Measurements from ENCODE around the gene ACSF2. TPM values are rescaled to one million over a fixed set of nuclear protein-coding genes. Genes with fewer than 3 reads are reported as not detected.

The ACSF2 gene
- polyA plus RNA-seq, 1 experiment = 52.1 TPM

- Histone ChIP-seq H3K9me3 (ENCODE audit: control insufficient read depth, insufficient read depth, low read length) (no peaks in the 10 kb centered on the region), H3K4me3 (ENCODE audit: low read depth, low read length) (no peak overlapping the region), H3K27me3 (ENCODE audit: control insufficient read depth, insufficient read depth, low read length) (peaks cover 2% of the 10 kb centered on the region), H3K27ac (ENCODE audit: low read depth, low read length) (no peak overlapping the region)
- ChIA-PET CTCF (interaction anchor here (0.7 kb wide), 1 partner anchor 209 kb away, joined by 8 read pairs; no protein-coding TSS in a partner anchor), POLR2A (no interaction called here)
- no peak for DNase-seq (ENCODE audit: low read depth, low spot score)
- TF ChIP-seq CTCF (IDR thresholded peaks at IDR 0.05; ENCODE audit: low read depth, low read length) = no peak
These were observed 72.2 kb downstream of the ACSF2 start for GRCh38 chr17:50498021-50498874.

GRCh38 chr17:50499270-50499669, 73.3 kb downstream of the ACSF2 start:
- no peaks in the 10 kb centered on the region for H3K9me3 ChIP-seq (ENCODE audit: control insufficient read depth, insufficient read depth, low read length)
- no peak for DNase-seq (ENCODE audit: low read depth, low spot score)
- POLR2A ChIA-PET = no interaction called here
- CTCF ChIA-PET = no interaction called here
- no peak overlapping the region for H3K27ac ChIP-seq (ENCODE audit: low read depth, low read length)
- TF ChIP-seq CTCF (IDR thresholded peaks at IDR 0.05; ENCODE audit: low read depth, low read length) = no peak
- H3K4me3 ChIP-seq (ENCODE audit: low read depth, low read length) = no peak overlapping the region
- H3K27me3 ChIP-seq (ENCODE audit: control insufficient read depth, insufficient read depth, low read length) = peaks cover 2% of the 10 kb centered on the region

DNA sequence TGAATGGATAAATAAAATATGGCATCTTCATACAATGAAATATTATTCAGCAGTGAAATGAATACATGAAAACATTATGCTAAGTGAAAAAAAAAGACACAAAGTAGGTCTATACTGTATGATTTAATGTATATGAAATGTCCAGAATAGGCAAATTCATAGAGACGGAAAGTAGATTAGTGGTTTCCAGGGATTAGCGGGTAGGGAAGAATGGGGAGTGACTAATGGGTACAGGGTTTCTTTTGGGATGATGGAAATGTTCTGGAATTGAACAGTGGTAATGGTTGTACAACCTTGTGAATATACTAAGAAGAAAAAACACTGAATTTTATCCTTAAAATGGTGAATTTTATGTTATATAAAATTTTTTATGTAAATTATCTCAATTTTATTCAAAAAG, 73.7 kb downstream of the ACSF2 start:
- no peak for DNase-seq (ENCODE audit: low read depth, low spot score)
- H3K27ac ChIP-seq (ENCODE audit: low read depth, low read length) = no peak overlapping the region
- ChIA-PET POLR2A (no interaction called here), CTCF (no interaction called here)
- H3K27me3 ChIP-seq (ENCODE audit: control insufficient read depth, insufficient read depth, low read length) = peaks cover 2% of the 10 kb centered on the region
- no peak overlapping the region for H3K4me3 ChIP-seq (ENCODE audit: low read depth, low read length)
- TF ChIP-seq CTCF (IDR thresholded peaks at IDR 0.05; ENCODE audit: low read depth, low read length) = no peak
- H3K9me3 ChIP-seq (ENCODE audit: control insufficient read depth, insufficient read depth, low read length) = no peaks in the 10 kb centered on the region

- DNase-seq (ENCODE audit: low read depth, low spot score) = no peak
- no peak overlapping the region for H3K4me3 ChIP-seq (ENCODE audit: low read depth, low read length)
- H3K9me3 ChIP-seq (ENCODE audit: control insufficient read depth, insufficient read depth, low read length) = no peaks in the 10 kb centered on the region
- no peak overlapping the region for H3K27ac ChIP-seq (ENCODE audit: low read depth, low read length)
- POLR2A ChIA-PET = interaction anchor here (1.1 kb wide), 1 partner anchor 22 kb away, joined by 3 read pairs; no protein-coding TSS in a partner anchor
- peaks cover 3% of the 10 kb centered on the region for H3K27me3 ChIP-seq (ENCODE audit: control insufficient read depth, insufficient read depth, low read length)
- peak; percentile 45 for TF ChIP-seq CTCF (IDR thresholded peaks at IDR 0.05; ENCODE audit: low read depth, low read length)
- CTCF ChIA-PET = interaction anchor here (0.6 to 2.1 kb wide), 12 partner anchors 8 to 749 kb away, joined by 3 to 22 read pairs (median 3); no protein-coding TSS in a partner anchor
These were observed 75.0 kb downstream of the ACSF2 start for GRCh38 chr17:50501054-50501453.

DNA sequence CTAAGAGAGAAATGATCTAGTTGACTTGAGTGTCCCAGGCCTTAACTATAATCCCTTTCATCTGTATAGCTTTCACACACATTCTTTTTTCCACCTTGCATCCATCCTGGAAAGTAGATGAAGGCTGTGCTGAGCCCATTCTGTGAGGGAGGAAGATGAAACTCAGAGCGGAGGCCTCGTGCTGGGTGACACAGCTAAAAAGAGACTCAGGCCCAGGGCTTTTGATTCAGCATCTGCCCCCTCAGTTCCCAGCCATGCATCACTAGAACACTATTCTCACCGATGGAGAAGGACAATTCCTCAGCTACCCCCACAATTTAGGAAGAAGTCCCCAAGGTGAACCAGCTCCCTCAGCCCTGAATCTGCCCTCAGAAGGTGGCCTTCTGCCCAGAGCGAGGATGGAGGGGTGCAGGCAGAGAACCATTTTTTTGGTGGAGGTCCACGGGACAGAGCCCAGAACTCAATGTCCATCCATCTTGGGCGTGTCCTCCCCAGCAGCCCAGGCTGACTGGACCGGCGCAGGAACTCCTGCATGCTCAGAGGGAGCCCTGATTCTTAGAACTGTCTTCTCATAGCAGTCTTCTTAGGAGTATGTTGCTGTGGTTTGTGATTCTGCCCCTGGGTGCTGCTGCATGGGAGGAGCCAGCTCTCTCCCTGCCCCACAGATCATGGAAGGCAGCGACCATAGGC, 76.4 kb downstream of the ACSF2 start:
- Histone ChIP-seq H3K9me3 (ENCODE audit: control insufficient read depth, insufficient read depth, low read length) (no peaks in the 10 kb centered on the region), H3K27ac (ENCODE audit: low read depth, low read length) (no peak overlapping the region), H3K4me3 (ENCODE audit: low read depth, low read length) (no peak overlapping the region), H3K27me3 (ENCODE audit: control insufficient read depth, insufficient read depth, low read length) (peaks cover 6% of the 10 kb centered on the region)
- POLR2A ChIA-PET = interaction anchor here (0.6 kb wide), 1 partner anchor 364 kb away, joined by 3 read pairs; the partner anchor contains the start of gene TOB1
- CTCF ChIA-PET = interaction anchor here (2.1 kb wide), 1 partner anchor 19 kb away, joined by 22 read pairs; no protein-coding TSS in a partner anchor
- no peak for DNase-seq (ENCODE audit: low read depth, low spot score)
- no peak for TF ChIP-seq CTCF (IDR thresholded peaks at IDR 0.05; ENCODE audit: low read depth, low read length)

Data from AG04450 (cell line).